Panc1 (cell line): ENCODE results near the gene FADS2.

Experiments used
- CTCF ChIP-seq: fragments of 450-650 bp; IDR thresholded peaks from 2 replicates; pipeline ENCODE4 v1.5.1; 2017; ENCODE audit warnings: mild to moderate bottlenecking
- POLR2AphosphoS5 ChIP-seq: IDR thresholded peaks from 2 replicates; pipeline ENCODE4 v1.6.1; 2012; ENCODE audit warnings: mild to moderate bottlenecking, low read depth, low read length, moderate library complexity
- REST ChIP-seq, 2 experiments: IDR thresholded peaks; 2 replicates each; pipeline ENCODE4 v1.6.1; 2011 to 2012; ENCODE audit warnings: low read depth in 2 of 2, control low read depth in 1 of 2, low read length in 1 of 2, mild to moderate bottlenecking in 1 of 2, moderate library complexity in 1 of 2; ENCODE audit not compliant: insufficient read depth in 1 of 2
- SIN3A ChIP-seq: IDR thresholded peaks from 2 replicates; pipeline ENCODE4 v1.6.1; 2012; ENCODE audit warnings: low read depth, mild to moderate bottlenecking, low read length, moderate library complexity, borderline replicate concordance; ENCODE audit not compliant: insufficient read depth

GRCh38 chr11:61844909-61845565, 16.9 kb downstream of the FADS2 start:
- TF ChIP-seq CTCF (no peak), REST (IDR thresholded peaks at IDR 0.05; ENCODE audit: insufficient read depth in 1 of 2, low read depth in 2 of 2, low read length in 1 of 2) (no peak), POLR2AphosphoS5 (no peak), SIN3A (no peak)
